Testis (tissue), 3 donors: ENCODE data around the gene ADAMTS6. TPM values are rescaled to one million over a fixed set of nuclear protein-coding genes. Genes with fewer than 3 reads are reported as not detected.
"Not testable (repeated sequence)": the region's sequence is repeated elsewhere in the genome, so short reads cannot be mapped to it uniquely, and the experiment has no call there.

ENCODE experiments used
- DNase-seq: peaks from one replicate; pipeline ENCODE4 v3.0.0-alpha.2; 2019
- H3K27ac ChIP-seq, 2 donors: fragments of 200-600 bp; sonication (generic); one replicate each; pipeline ENCODE4 v1.5.1; 2019
- H3K27me3 ChIP-seq: fragments of 200-600 bp; sonication (generic); one replicate; pipeline ENCODE4 v1.5.1; 2019
- H3K36me3 ChIP-seq: fragments of 200-600 bp; sonication (generic); one replicate; pipeline ENCODE4 v1.5.1; 2017; ENCODE audit warnings: low read depth; ENCODE audit errors: missing control alignments
- H3K4me1 ChIP-seq: fragments of 200-600 bp; sonication (generic); one replicate; pipeline ENCODE4 v1.5.1; 2019
- H3K4me3 ChIP-seq, 2 donors: fragments of 200-600 bp; sonication (generic); one replicate each; pipeline ENCODE4 v1.5.1; 2017 to 2019
- H3K9me3 ChIP-seq: fragments of 200-600 bp; sonication (generic); one replicate; pipeline ENCODE4 v1.5.1; 2017
- CTCF ChIP-seq, 3 experiments: fragments of 450-650 bp in 2 of 3; fragments of 200-600 bp in 1 of 3; sonication (generic) in 1 of 3; IDR thresholded peaks; one replicate each; pipeline ENCODE4 v1.5.1; 2016 to 2019; ENCODE audit warnings: antibody characterized with exemption in 3 of 3, mild to moderate bottlenecking in 2 of 3, moderate library complexity in 1 of 3
- POLR2A ChIP-seq: fragments of 450-650 bp; IDR thresholded peaks from one replicate; pipeline ENCODE4 v1.6.1; 2017; ENCODE audit warnings: antibody characterized with exemption, mild to moderate bottlenecking, moderate library complexity
- WGBS, 2 donors: methylation state at CpG; one replicate each; pipeline ENCODE4 v1.1.5; 2018; 5-methylcytosine and 5-hydroxymethylcytosine counted together
- intact Hi-C: fragments of 100-400 bp; cut with DNase I; formaldehyde crosslinking; loops from one replicate; pipeline ENCODE4 v1.15.1; 2023; ENCODE audit warnings: low total_unique reads
- polyA plus RNA-seq: library from polyadenylated mRNA; stranded (reverse); fragments of 350-450 nt; fragmentation: Illumina TruSeq; extraction: RNeasy Lipid Tissue Mini Kit (QIAGEN cat#74804); gene quantifications from one replicate; pipeline ENCODE4 v1.2.3, GENCODE V29; 2014; ENCODE audit warnings: low read depth, low replicate concordance; ENCODE audit not compliant: insufficient read depth
- total RNA-seq, 2 donors: library from RNA; depleted of rRNA; stranded (reverse); fragments of >200 nt; gene quantifications; one replicate each; pipeline ENCODE4 v1.2.3, GENCODE V29; 2016

Gene ADAMTS6
- total and polyA plus RNA-seq, 3 donors from 2014 or later, result 4.1 to 43.1 (median 25.5) TPM

- H3K4me1 ChIP-seq, result no peaks in the 10 kb centered on the region
- intact Hi-C loops, result no loop called here
- no peak overlapping the region for H3K4me3 ChIP-seq
- DNase-seq, result no peak
- 81 to 86% methylated on average over 3 of the region's 3 CpGs for WGBS, 2 donors
- no peak overlapping the region for H3K27ac ChIP-seq
- TF ChIP-seq CTCF (IDR thresholded peaks at IDR 0.05) (no peak), POLR2A (no peak)
- no peaks in the 10 kb centered on the region for H3K27me3 ChIP-seq
- no peaks in the 10 kb centered on the region for H3K36me3 ChIP-seq
- no peaks in the 10 kb centered on the region for H3K9me3 ChIP-seq
Measured at GRCh38 chr5:65390208-65390607, 91.5 kb downstream of the ADAMTS6 start.

GRCh38 chr5:65383859-65384258 lies 97.9 kb downstream of the ADAMTS6 start:
- DNase-seq, result no peak
- Histone ChIP-seq H3K4me3 (no peak overlapping the region), H3K27ac (no peak overlapping the region), H3K4me1 (no peaks in the 10 kb centered on the region), H3K9me3 (no peaks in the 10 kb centered on the region), H3K27me3 (no peaks in the 10 kb centered on the region), H3K36me3 (no peaks in the 10 kb centered on the region)
- TF ChIP-seq CTCF (IDR thresholded peaks at IDR 0.05) (no peak), POLR2A (no peak)
- WGBS, 2 donors, result 94 to 96% methylated on average over 7 of the region's 7 CpGs
- intact Hi-C loops, result no loop called here

GRCh38 chr5:65382582-65382981 lies 99.1 kb downstream of the ADAMTS6 start:
- no peak for TF ChIP-seq CTCF (IDR thresholded peaks at IDR 0.05)
- no peak for TF ChIP-seq POLR2A
- Histone ChIP-seq H3K27ac (no peak overlapping the region), H3K36me3 (no peaks in the 10 kb centered on the region), H3K27me3 (no peaks in the 10 kb centered on the region), H3K4me3 (no peak overlapping the region), H3K9me3 (no peaks in the 10 kb centered on the region), H3K4me1 (no peaks in the 10 kb centered on the region)
- DNase-seq, result no peak
- WGBS, 2 donors, result 61 to 79% methylated on average over 1 of the region's 1 CpG
- intact Hi-C loops, result no loop called here

GRCh38 chr5:65370505-65370904 lies 111.2 kb downstream of the ADAMTS6 start:
- DNase-seq, intact Hi-C loops, H3K27ac ChIP-seq, H3K27me3 ChIP-seq, H3K4me3 ChIP-seq, H3K4me1 ChIP-seq, H3K9me3 ChIP-seq, H3K36me3 ChIP-seq: not testable (repeated sequence)
- 82 to 84% methylated on average over 15 of the region's 15 CpGs for WGBS, 2 donors

- intact Hi-C loops, result no loop called here
- no peak overlapping the region for H3K27ac ChIP-seq
- no peaks in the 10 kb centered on the region for H3K9me3 ChIP-seq
- no peaks in the 10 kb centered on the region for H3K36me3 ChIP-seq
- TF ChIP-seq POLR2A (no peak), CTCF (IDR thresholded peaks at IDR 0.05) (no peak)
- H3K4me3 ChIP-seq, result no peak overlapping the region
- 86 to 89% methylated on average over 2 of the region's 2 CpGs for WGBS, 2 donors
- DNase-seq, result no peak
- H3K4me1 ChIP-seq, result no peaks in the 10 kb centered on the region
- H3K27me3 ChIP-seq, result no peaks in the 10 kb centered on the region
Measured at GRCh38 chr5:65366655-65367054, 115.1 kb downstream of the ADAMTS6 start.
